Progenitor cell of endocrine pancreas (in vitro differentiated cells): ENCODE results near the gene PLXDC2. TPM values are rescaled to one million over a fixed set of nuclear protein-coding genes. Genes with fewer than 3 reads are reported as not detected.

Experiments used
- DNase-seq: peaks from one replicate; pipeline ENCODE4 v3.0.0; 2021; ENCODE audit warnings: low spot score; ENCODE audit not compliant: unreplicated experiment
- H3K27ac Mint-ChIP-seq: 2 replicates; pipeline ENCODE4 v1.8.0; 2021; ENCODE audit warnings: mild to moderate bottlenecking, moderate library complexity, mixed read lengths
- H3K27me3 Mint-ChIP-seq: 2 replicates; pipeline ENCODE4 v1.8.0; 2021; ENCODE audit warnings: mixed read lengths
- H3K36me3 Mint-ChIP-seq: 2 replicates; pipeline ENCODE4 v1.8.0; 2022; ENCODE audit warnings: mixed read lengths; ENCODE audit not compliant: insufficient read depth
- H3K4me1 Mint-ChIP-seq: 2 replicates; pipeline ENCODE4 v1.8.0; 2021; ENCODE audit warnings: low read depth, mixed read lengths
- H3K4me3 Mint-ChIP-seq: 2 replicates; pipeline ENCODE4 v1.8.0; 2021; ENCODE audit warnings: low read depth, mild to moderate bottlenecking, moderate library complexity, mixed read lengths
- H3K9me3 Mint-ChIP-seq: 2 replicates; pipeline ENCODE4 v1.8.0; 2021; ENCODE audit warnings: low read depth, mixed read lengths
- total RNA-seq: library from RNA; stranded (reverse); gene quantifications from 2 replicates; pipeline ENCODE4 v1.2.1, GENCODE V29; 2021
- TF ChIP-seq, protein P1 (sequence below): fragments of 200-600 bp; sonication (generic); IDR thresholded peaks from one replicate; pipeline ENCODE4 v1.5.0; 2021; ENCODE audit warnings: antibody characterized with exemption, mild to moderate bottlenecking; ENCODE audit not compliant: unreplicated experiment

PLXDC2 gene
- total RNA-seq, 1 donor from 2014 or later: 44.3 TPM

DNA sequence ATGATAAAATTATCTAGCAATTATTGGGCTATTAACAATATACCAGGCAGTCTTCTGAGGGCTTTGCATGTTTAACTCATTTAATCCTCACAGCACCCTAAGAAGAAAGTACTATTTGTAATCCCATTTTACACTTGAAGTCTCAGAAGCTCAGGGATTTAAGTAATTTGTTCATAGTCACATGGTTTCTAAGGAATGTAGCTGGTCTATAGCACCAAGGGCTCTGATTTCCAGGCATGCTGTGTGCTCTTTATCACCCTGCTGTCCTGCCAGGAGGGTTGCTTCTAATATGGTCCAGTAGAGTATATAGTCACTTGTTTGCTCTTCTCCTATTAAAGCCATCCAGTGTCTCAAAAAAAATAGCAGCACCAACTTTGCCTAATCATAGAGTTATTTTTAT, 417.2 kb downstream of the PLXDC2 start:
- Mint-ChIP-seq H3K4me3 (no peak overlapping the region), H3K4me1 (no peaks in the 10 kb centered on the region), H3K36me3 (peaks cover 7% of the 10 kb centered on the region), H3K9me3 (peaks cover 5% of the 10 kb centered on the region), H3K27me3 (no peaks in the 10 kb centered on the region), H3K27ac (no peak overlapping the region)
- DNase-seq: no peak
- TF ChIP-seq, protein P1, sequence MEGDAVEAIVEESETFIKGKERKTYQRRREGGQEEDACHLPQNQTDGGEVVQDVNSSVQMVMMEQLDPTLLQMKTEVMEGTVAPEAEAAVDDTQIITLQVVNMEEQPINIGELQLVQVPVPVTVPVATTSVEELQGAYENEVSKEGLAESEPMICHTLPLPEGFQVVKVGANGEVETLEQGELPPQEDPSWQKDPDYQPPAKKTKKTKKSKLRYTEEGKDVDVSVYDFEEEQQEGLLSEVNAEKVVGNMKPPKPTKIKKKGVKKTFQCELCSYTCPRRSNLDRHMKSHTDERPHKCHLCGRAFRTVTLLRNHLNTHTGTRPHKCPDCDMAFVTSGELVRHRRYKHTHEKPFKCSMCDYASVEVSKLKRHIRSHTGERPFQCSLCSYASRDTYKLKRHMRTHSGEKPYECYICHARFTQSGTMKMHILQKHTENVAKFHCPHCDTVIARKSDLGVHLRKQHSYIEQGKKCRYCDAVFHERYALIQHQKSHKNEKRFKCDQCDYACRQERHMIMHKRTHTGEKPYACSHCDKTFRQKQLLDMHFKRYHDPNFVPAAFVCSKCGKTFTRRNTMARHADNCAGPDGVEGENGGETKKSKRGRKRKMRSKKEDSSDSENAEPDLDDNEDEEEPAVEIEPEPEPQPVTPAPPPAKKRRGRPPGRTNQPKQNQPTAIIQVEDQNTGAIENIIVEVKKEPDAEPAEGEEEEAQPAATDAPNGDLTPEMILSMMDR: no peak

GRCh38 chr10:20234579-20234978, 418.3 kb downstream of the PLXDC2 start:
- no peak overlapping the region for H3K4me3 Mint-ChIP-seq
- no peaks in the 10 kb centered on the region for H3K4me1 Mint-ChIP-seq
- TF ChIP-seq, protein P1: no peak
- H3K27ac Mint-ChIP-seq: no peak overlapping the region
- H3K36me3 Mint-ChIP-seq: peaks cover 7% of the 10 kb centered on the region
- no peaks in the 10 kb centered on the region for H3K27me3 Mint-ChIP-seq
- no peaks in the 10 kb centered on the region for H3K9me3 Mint-ChIP-seq
- DNase-seq: no peak

GRCh38 chr10:20237091-20237570, 420.9 kb downstream of the PLXDC2 start:
- Mint-ChIP-seq H3K27ac (no peak overlapping the region), H3K4me3 (no peak overlapping the region), H3K36me3 (peaks cover 7% of the 10 kb centered on the region), H3K9me3 (no peaks in the 10 kb centered on the region), H3K4me1 (no peaks in the 10 kb centered on the region), H3K27me3 (no peaks in the 10 kb centered on the region)
- DNase-seq: no peak
- TF ChIP-seq, protein P1: no peak

DNA sequence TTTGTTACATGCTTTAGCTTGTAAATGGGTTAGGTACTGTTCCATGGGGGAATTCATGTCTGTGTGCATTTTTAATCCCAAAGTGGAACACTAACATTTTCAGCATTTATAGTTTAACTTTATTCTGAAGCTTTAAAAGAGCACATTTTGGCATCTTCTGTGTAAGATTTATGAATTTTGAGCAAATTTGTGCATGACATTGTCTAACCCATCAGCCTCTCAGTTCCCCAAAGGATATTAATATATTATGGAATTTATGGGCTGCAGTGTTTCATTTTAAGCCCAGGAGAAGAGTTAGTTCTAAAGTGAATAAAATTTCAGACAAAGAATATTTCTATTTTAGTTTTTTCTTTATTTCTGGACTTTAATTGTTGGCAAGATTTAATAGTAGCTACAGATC, 421.4 kb downstream of the PLXDC2 start:
- no peak for DNase-seq
- peaks cover 7% of the 10 kb centered on the region for H3K36me3 Mint-ChIP-seq
- TF ChIP-seq, protein P1: no peak
- H3K4me1 Mint-ChIP-seq: no peaks in the 10 kb centered on the region
- H3K27ac Mint-ChIP-seq: no peak overlapping the region
- H3K4me3 Mint-ChIP-seq: no peak overlapping the region
- H3K9me3 Mint-ChIP-seq: no peaks in the 10 kb centered on the region
- H3K27me3 Mint-ChIP-seq: no peaks in the 10 kb centered on the region

DNA sequence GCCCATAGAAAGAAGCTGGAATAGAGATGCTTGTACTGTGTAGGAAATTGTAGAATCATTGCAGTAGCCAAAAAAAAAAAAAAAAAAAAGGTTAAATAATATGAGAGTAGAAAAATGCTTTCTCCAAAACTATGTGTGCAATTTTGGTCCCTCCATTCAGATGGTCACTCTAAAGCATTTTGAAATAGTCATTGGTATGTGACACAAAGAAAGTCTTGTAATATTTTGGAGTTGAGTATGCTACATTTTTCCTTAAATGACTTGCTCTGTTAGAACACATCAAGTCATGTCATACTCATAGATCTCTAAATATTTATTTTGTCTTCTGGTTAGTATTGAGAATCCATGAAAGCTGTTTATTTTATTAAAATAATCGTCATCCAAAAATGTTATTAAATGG, 424.4 kb downstream of the PLXDC2 start:
- DNase-seq: no peak
- H3K36me3 Mint-ChIP-seq: peaks cover 14% of the 10 kb centered on the region
- H3K4me1 Mint-ChIP-seq: no peaks in the 10 kb centered on the region
- H3K9me3 Mint-ChIP-seq: no peaks in the 10 kb centered on the region
- no peak overlapping the region for H3K4me3 Mint-ChIP-seq
- no peak overlapping the region for H3K27ac Mint-ChIP-seq
- H3K27me3 Mint-ChIP-seq: no peaks in the 10 kb centered on the region
- TF ChIP-seq, protein P1: no peak
